Renal cortex interstitium (tissue), 11 donors: ENCODE measurements around the gene SECISBP2. TPM values are rescaled to one million over a fixed set of nuclear protein-coding genes. Genes with fewer than 3 reads are reported as not detected.

Source experiments
- DNase-seq, 11 donors: peaks; one replicate each; pipeline ENCODE4 v3.0.0-alpha.2; 2013; ENCODE audit warnings: low read depth in 9 of 11, low spot score in 4 of 11; ENCODE audit errors: extremely low read depth in 1 of 11
- polyA plus RNA-seq, 3 donors: library from polyadenylated mRNA; unstranded; fragments of 120-200 nt; gene quantifications; one replicate each; pipeline ENCODE4 v1.2.1, GENCODE V29; 2013; ENCODE audit not compliant: insufficient read length in 3 of 3

SECISBP2 gene
- polyA plus RNA-seq, 3 donors: 60.3 to 105 (median 75.6) TPM

DNA sequence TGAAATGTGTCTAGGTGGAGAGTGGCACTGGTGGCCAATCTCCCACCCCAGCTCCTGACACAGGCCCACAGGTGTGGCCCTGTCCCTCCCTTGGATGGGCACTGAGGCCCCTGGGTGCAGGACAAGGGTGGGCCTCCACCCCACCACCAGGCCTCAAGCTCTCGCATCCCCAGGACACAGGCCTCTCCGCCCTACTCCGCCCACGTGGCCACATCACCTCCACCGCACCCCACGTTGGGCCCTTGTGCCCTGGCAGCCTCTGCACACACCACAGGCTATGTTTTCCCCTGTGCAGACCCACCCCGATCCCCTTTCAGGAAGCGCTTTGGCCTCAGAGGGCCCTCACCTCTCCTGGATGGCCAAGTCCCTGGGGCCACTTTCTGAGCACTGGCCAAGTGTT is 54.7 kb downstream of the SECISBP2 start:
- no peak for DNase-seq

DNA sequence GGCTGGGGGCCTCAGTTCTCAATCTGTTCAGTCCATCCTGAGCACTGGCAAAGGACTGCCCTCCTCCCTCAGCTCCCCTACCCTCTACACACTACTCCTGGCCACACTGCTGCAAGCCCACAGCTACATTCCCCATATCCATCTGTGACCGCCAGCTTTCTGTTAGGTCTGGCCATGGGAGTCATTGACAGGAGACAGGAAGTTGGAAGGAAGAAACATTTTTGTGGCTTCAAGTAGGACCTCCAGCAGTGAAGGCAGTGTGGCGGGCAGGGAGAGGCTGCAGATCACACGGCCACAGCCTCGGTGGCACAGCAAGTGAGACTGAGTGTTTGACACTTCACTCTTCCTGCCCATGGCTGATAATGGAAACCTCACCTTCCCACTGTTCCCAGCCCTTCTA is 55.9 kb downstream of the SECISBP2 start:
- no peak for DNase-seq

DNA sequence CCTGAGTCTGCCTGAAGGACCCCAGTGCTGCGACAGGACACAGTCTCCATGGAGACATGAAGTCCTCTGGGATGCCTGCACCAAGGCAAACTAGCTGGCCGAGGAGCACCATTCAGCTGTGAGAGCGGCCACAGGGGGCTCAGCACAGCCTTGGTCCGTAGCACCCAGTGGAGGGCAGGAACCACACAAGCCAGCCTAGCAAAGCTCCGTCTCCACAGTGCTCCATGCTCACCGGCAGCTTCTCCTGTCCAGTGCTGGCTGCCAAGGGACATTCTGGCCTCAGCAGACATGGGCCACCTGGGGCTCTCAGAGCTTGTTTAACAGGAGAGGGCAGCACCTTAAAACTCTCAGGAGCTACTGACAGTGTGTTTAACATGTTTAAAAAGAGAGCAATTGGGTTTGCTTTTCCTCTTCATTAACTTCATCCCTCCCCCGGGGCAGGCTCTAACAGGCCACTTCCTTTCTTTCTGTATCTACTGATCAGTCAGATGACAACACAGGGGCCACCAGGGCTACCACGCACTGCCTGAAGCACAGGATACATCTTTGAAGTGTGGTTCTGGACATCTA is 57.0 kb downstream of the SECISBP2 start:
- DNase-seq: peak in 8 of 11 donors; percentile 9 to 43 (median 28)

DNA sequence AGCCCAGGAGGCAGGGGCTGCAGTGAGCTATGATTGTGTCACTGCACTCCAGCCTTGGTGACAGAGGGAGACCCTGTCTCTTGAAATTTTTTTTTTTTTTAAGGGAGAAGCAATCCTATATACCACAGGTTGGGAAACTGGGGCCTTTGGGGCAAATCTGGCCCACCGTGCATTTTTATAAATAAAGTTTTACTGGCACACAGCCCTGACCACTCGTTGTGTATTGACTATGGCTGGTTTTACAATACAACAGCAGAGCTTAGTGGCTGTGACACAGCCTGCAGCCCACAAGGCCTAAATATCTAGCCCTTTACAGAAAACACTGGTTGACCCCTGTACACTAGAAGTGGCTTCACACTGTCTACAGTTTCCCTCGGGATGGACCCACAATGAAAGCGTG is 58.0 kb downstream of the SECISBP2 start:
- no peak for DNase-seq

DNA sequence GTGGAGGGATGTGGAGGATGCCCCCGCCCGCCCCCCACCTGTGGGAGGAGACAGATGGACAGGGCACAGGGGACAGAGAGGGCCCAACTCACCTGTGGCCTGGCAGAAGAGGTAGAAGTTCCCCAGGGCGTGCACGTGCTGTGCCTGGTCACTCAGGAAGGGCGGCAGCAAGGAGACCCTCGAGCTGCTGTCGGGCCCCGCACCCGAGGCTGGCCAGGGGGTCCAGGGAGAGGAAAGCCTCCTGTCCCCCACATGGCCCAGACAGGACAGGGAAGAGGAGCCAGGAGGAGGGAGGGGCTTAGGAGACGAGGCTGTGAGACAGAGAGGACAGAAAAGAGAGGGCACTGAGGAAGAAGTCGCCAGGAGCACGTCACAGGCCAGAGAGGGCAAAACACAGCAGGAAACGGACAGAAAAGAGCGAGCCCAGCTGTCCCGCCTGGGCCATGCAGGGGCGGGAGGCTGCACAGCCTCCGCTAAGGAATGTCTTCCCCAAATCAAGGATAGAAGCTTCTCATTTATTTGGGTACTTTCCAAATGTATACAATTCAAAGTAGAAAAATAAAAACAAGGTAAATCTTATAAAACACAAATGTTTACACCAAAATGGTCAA is 58.5 kb downstream of the SECISBP2 start:
- peak in 6 of 11 donors; percentile 11 to 29 (median 24) for DNase-seq

- DNase-seq: no peak
Measured at GRCh38 chr9:89377411-89377810, 59.1 kb downstream of the SECISBP2 start.

DNA sequence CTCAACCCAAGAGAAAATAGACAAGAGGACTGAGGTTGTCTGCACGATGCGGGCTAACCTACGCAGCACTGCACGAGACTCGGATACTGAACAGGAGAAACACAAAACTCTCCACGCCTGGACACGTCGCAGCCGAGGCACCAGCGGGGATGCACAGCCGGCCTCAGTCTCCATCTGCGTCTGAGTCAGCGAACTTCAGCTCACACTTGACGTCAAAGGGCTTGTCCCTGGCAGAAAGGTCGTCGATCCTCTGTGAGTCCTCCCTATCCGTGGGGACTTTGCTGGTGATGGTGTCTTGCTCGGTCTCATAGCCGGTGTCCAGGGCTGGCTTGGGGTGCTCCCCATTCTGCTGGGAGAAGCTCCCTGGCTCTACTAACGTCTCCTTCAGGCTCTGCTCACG is 60.2 kb downstream of the SECISBP2 start:
- no peak for DNase-seq

DNA sequence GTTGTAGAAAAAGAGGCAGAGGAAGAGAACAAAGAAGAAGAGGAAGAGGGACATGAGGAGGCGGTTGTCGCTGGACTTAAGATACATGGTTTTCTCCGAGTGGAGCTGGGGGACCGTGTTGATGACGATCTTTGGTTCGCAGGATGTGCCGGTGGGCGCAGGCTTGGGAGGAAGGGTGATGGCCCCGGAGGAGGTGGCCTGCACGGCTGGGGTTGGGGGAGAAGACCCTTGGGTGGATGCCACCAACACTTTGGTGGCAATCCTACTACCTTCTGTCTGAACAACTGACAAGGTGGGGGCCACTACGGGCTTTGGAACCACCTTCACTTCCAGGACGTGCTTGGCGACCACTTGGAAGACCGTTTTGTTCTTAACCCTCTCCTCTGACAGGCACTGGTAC is 60.7 kb downstream of the SECISBP2 start:
- no peak for DNase-seq

DNA sequence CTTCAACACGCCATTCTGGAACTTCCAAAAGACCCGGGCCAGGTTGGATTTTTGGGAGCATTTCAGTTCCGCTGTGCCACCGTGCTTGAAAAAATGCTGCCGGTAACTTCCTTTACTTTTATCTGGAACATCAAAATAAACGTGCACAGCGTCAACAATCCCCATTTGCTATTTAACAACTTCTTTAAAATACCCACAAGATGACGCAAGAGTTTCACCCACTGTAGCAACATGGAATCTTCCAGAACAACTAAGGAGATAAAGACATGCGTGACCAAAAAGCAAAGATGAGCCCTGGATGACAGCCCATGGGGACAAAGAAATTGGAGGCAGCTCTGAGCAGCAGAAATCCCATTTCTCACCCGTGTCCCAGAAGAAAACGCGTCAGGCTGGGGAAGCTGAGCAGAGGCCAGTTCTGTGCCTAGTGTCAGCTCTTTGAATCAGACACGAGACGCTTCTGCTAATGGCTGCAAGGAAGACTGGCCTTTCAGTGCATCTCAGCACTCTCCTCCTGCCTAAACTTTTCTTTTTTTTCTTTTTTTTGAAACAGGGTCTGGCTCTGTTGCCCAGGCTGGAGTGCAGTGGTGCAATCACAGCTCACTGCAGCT is 61.3 kb downstream of the SECISBP2 start:
- no peak for DNase-seq

- DNase-seq: peak in 6 of 11 donors; percentile 20 to 57 (median 38)
Measured at GRCh38 chr9:89380437-89381307, 62.4 kb downstream of the SECISBP2 start.

DNA sequence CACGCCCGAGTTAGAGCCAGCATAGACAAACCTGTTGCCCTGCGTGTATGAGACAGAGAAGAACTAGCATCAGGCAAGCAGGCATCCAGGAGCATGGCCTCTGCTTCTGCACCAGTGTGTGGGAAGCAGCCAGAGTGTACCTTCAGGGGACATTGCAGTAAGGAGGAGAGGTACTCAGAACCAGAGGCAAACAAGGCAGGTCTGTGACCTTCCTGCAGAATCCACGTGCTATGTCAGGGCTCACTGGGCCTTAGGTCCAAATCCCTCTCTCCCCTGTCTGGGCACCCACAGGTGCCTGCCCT is 63.0 kb downstream of the SECISBP2 start:
- DNase-seq: no peak

DNA sequence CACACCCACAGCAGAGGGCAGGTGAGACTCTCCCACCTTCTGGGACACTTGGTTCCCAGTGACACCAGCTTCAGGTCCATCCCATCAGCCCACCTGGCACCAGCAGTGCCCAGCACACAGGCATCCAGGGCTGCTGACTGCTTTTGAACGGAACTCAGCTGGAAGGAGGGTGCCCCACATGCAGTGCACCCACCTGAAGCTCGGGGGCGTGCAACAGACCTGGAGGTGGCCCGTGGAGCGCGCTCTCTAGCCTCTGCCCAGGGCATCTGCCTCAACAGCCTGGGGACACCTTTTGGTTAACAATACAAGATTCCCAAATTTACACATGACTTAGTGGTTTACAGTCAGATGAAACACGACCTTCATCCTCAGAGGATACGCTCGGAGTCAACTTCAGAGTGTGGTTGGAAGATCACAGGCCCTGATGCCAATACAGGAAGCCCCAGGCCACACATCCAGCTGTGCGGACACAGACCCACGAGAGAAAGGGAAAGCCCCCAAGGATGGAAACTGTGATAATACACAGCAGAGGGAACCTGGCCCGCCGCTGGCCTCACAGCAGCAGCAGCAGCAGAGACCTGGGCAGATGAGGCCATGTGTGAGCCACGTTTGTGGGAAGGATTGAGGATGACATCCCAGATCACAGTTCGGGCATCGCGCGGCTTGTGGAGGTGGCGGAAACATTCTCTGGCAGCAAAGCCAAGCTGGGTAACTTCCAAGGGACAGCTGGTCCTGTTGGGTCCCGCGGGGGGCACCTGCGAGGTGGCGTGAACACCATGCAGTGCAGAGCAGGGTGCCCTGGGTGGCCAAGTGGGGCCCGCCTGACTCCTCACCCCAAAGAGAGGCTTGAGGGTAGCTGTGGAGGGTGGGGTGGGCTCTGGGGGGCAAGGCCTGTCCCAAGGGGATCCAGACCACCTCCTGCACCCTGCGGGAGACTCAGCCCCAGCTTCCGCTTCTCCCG is 64.0 kb downstream of the SECISBP2 start:
- DNase-seq: no peak

- DNase-seq: no peak
Measured at GRCh38 chr9:89383030-89383720, 64.9 kb downstream of the SECISBP2 start.

DNA sequence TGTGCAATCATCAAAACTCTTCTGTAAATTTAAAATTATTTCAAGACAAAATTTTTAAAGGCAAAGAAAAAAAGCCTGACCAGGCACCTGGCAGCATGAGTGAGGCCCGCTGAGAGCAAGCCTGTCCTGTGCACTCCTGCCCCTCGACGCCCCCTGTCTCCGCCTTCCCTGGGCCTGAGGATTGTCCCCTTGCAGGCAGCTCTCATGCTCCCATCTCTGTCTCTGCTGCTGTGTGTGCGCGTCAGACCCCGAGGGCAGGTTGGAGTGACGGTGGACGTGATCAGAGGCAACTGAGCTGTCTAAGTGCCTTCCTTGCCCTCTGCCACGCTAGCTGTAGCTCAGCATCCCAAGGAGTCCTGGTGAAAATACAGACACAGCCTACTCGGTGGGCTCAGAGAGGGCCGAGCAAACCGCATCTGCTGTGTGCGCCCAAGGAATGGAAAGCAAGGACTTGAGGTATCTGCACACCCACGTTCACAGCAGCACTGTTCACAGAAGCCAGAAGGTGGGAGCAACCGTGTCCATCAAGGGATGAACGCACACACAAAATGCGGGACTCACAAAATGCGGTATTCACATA is 65.5 kb downstream of the SECISBP2 start:
- DNase-seq: no peak

- DNase-seq: no peak
Measured at GRCh38 chr9:89384783-89385182, 66.5 kb downstream of the SECISBP2 start.

GRCh38 chr9:89386206-89386605 is 67.9 kb downstream of the SECISBP2 start:
- DNase-seq: no peak

GRCh38 chr9:89386797-89387196 is 68.5 kb downstream of the SECISBP2 start:
- DNase-seq: no peak

- no peak for DNase-seq
Measured at GRCh38 chr9:89387197-89387849, 69.0 kb downstream of the SECISBP2 start.
